Measurements from ENCODE around the gene HIC1. TPM values are rescaled to one million over a fixed set of nuclear protein-coding genes. Genes with fewer than 3 reads are reported as not detected.
A peak's percentile ranks its signal among the peaks of the same experiment; 100 is the strongest.

Gene HIC1
- total RNA-seq, 1 donor from 2014 or later: 21.6 TPM

DNA sequence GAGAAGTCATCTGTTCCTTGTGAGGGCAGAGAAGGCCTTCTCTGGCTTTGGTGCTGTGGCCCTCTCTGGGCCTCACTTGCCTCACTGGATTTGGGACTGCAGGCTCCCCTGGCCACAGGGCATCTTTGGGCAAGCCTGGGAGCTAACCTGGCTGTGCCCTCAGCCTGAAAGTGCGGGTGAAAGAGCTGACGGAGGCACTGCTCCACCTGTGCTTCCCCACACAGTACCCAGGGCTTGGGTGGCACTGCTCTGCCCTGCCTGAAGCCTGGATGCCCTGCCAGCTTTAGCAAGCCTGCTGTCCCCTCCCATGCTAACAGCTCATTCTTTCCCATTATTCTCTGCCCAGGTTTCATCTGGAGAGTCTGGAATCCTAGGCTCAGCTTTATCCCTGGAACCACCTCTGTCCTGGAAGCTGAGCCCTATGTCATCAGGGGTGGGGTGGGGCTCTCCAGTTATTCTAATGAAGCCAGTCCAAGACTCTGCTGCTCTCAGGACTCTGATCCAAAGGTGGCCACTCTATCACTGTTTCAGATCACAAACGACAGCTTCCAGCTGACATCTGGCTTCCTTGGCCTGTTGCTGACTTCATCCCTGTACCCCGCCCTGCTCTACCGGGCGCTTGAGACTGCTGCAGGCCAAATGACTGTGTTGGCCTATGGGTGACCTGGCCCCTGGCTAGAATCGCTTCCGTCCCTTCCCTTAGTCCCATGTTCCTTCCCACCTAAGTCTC, 29.3 kb downstream of the HIC1 start:
- no peaks in the 10 kb centered on the region for H3K27me3 Mint-ChIP-seq
- H3K36me3 Mint-ChIP-seq: peaks cover 18% of the 10 kb centered on the region
- H3K9me3 Mint-ChIP-seq: no peaks in the 10 kb centered on the region
- DNase-seq (ENCODE audit: extremely low spot score, unreplicated experiment): no peak
- peaks cover 56% of the 10 kb centered on the region for H3K4me1 Mint-ChIP-seq (ENCODE audit: unreplicated experiment)
- H3K27ac Mint-ChIP-seq: peak overlapping the region; percentile 82
- H3K4me3 Mint-ChIP-seq: peak overlapping the region; percentile 40
- TF ChIP-seq, protein P1, sequence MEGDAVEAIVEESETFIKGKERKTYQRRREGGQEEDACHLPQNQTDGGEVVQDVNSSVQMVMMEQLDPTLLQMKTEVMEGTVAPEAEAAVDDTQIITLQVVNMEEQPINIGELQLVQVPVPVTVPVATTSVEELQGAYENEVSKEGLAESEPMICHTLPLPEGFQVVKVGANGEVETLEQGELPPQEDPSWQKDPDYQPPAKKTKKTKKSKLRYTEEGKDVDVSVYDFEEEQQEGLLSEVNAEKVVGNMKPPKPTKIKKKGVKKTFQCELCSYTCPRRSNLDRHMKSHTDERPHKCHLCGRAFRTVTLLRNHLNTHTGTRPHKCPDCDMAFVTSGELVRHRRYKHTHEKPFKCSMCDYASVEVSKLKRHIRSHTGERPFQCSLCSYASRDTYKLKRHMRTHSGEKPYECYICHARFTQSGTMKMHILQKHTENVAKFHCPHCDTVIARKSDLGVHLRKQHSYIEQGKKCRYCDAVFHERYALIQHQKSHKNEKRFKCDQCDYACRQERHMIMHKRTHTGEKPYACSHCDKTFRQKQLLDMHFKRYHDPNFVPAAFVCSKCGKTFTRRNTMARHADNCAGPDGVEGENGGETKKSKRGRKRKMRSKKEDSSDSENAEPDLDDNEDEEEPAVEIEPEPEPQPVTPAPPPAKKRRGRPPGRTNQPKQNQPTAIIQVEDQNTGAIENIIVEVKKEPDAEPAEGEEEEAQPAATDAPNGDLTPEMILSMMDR (conservative IDR thresholded peaks at IDR 0.05): no peak

DNA sequence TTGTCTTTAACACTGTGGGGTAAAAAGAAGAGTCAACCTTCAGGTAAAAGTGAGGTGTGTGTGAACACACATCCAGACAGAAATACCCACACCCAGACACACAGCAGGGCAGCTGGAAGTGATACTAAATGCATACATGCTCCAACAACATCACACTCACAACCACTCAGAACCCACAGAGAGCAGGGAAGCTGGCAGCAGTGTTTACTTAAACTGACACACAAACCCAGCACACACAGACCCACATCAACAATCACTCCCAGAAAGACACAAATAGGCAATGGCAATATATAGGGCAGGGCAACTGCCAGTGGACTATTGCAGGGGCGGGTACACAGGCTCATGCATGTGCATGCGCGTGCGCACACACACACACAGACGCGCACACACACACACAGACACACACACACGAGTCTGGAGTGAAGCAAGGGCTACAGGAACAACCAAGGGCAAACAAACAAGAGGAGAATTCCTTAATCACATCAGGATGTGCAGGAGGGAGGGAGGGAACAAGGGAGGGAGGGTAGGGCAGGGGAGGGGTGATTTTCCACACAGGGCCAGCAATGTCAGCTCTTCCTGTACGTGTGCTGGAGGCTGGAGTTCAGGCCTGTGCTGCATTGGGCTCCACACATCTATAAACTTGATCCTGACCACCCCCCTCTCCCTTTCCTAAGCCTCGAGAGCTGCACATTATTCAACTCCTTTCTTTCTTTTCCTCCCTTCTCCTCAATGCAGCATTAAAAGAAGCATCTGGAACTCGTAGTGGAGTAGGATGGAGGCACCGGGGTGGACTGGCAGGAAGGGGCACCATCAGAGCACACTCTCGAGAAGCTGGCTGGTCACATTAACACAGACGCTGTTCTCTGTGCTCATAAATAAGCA, 30.1 kb downstream of the HIC1 start:
- no peak for DNase-seq (ENCODE audit: extremely low spot score, unreplicated experiment)
- no peaks in the 10 kb centered on the region for H3K27me3 Mint-ChIP-seq
- H3K4me1 Mint-ChIP-seq (ENCODE audit: unreplicated experiment): peaks cover 62% of the 10 kb centered on the region
- no peaks in the 10 kb centered on the region for H3K9me3 Mint-ChIP-seq
- H3K36me3 Mint-ChIP-seq: peaks cover 15% of the 10 kb centered on the region
- peak overlapping the region; percentile 82 for H3K27ac Mint-ChIP-seq
- H3K4me3 Mint-ChIP-seq: peak overlapping the region; percentile 40
- TF ChIP-seq, protein P1 (conservative IDR thresholded peaks at IDR 0.05): no peak

DNA sequence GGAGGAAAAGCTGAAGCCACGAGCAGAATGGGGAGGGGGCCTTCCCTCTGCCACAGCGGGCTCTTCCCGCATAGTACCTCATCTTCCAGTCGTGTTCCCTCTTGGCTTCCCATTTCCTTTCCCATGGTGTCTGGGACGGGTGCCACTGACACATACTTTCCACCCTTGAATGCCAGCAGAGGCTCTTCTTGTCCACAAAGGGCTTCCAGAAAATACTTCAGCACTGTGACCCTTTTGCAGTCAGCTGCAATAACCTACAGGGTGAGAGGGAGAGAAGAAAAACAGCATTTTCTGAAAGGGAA, 30.7 kb downstream of the HIC1 start:
- DNase-seq (ENCODE audit: extremely low spot score, unreplicated experiment): no peak
- H3K36me3 Mint-ChIP-seq: peaks cover 15% of the 10 kb centered on the region

DNA sequence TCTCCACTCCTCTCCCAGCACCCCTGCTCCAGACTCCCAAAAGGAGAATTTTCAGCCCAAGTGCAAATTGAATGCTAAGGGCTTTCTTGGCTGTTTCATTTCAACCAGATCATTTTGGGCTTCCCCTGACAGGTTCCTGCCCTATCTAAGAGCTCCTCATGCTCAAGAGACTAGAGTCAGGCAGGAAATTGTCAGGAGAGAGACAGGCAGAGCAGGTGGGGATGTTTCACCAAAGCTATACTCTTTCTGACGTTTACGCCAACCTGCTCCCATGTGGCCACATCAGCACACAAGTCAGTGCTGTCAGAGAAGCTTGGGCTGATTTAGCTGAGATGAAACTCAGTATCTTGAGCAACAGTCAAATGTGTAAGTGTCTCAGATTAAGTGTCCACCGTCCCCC, 31.4 kb downstream of the HIC1 start:
- no peak for DNase-seq (ENCODE audit: extremely low spot score, unreplicated experiment)
- H3K9me3 Mint-ChIP-seq: no peaks in the 10 kb centered on the region
- H3K4me3 Mint-ChIP-seq: no peak overlapping the region
- TF ChIP-seq, protein P1 (conservative IDR thresholded peaks at IDR 0.05): no peak
- peak overlapping the region; percentile 82 for H3K27ac Mint-ChIP-seq
- peaks cover 73% of the 10 kb centered on the region for H3K4me1 Mint-ChIP-seq (ENCODE audit: unreplicated experiment)
- H3K27me3 Mint-ChIP-seq: no peaks in the 10 kb centered on the region
- peaks cover 15% of the 10 kb centered on the region for H3K36me3 Mint-ChIP-seq

More for the DNA sequence above, 30.7 kb downstream of the HIC1 start:
- no peaks in the 10 kb centered on the region for H3K9me3 Mint-ChIP-seq
- peak overlapping the region; percentile 82 for H3K27ac Mint-ChIP-seq
- TF ChIP-seq, protein P1 (conservative IDR thresholded peaks at IDR 0.05): no peak
- H3K4me1 Mint-ChIP-seq (ENCODE audit: unreplicated experiment): peaks cover 67% of the 10 kb centered on the region
- peak overlapping the region; percentile 31 for H3K4me3 Mint-ChIP-seq
- no peaks in the 10 kb centered on the region for H3K27me3 Mint-ChIP-seq

DNA sequence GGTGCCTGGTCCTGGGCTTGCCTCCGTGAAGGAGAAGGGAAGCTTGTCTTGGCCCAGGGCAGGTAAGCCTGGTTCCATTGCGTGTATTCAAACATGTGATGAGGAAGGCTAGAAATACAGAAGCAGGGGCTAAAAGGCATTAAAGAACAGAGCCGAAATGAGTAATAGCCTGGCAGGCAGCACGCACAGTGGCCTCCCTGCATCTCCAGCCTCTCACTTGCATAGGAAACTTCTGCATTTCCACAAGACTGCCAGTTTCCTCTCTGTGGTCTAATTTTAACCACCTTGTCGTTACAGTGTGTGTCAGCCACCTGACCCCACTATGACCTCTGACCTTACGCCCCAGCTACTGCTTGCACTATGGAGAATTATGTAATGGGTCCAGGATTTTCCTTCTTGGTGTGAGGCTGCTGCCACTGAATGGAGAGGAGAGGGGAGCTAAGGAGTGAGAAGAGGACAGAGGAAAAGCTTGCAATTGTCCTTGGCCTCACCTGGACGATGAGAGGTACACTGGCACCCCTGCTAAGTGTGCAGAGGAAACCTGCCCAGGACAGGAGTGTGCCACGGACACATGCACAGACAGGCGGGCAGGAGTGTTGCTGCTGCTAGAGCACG, 32.8 kb downstream of the HIC1 start:
- Mint-ChIP-seq H3K4me1 (ENCODE audit: unreplicated experiment) (peaks cover 81% of the 10 kb centered on the region), H3K27me3 (no peaks in the 10 kb centered on the region), H3K36me3 (peaks cover 13% of the 10 kb centered on the region), H3K9me3 (no peaks in the 10 kb centered on the region), H3K27ac (no peak overlapping the region), H3K4me3 (no peak overlapping the region)
- TF ChIP-seq, protein P1 (conservative IDR thresholded peaks at IDR 0.05): no peak
- DNase-seq (ENCODE audit: extremely low spot score, unreplicated experiment): no peak

Data from type B pancreatic cell (in vitro differentiated cells).